Stimulated activated CD4-positive, alpha-beta T cell treated with anti-CD3 and anti-CD28 coated beads, Interleukin-4, amount 100 ng/mL, for 4 hours (primary cell): ENCODE data around the gene AGPAT3.

Experiments
- DNase-seq, 2 experiments: peaks; one replicate each; pipeline ENCODE4 v3.0.0-alpha.2; 2020

The AGPAT3 gene

GRCh38 chr21:43910460-43910859 lies 45.4 kb downstream of the AGPAT3 start:
- DNase-seq, result no peak

GRCh38 chr21:43911015-43911934 lies 46.3 kb downstream of the AGPAT3 start:
- DNase-seq, result no peak

GRCh38 chr21:43911935-43912487 lies 47.0 kb downstream of the AGPAT3 start:
- no peak for DNase-seq

- no peak for DNase-seq
Measured at GRCh38 chr21:43912500-43912899, 47.5 kb downstream of the AGPAT3 start.

GRCh38 chr21:43912910-43913309 lies 47.9 kb downstream of the AGPAT3 start:
- no peak for DNase-seq

GRCh38 chr21:43913928-43914327 lies 48.9 kb downstream of the AGPAT3 start:
- no peak for DNase-seq

- no peak for DNase-seq
Measured at GRCh38 chr21:43916076-43916475, 51.1 kb downstream of the AGPAT3 start.

GRCh38 chr21:43916691-43917514 lies 51.9 kb downstream of the AGPAT3 start:
- DNase-seq, result peak; percentile 39 to 64

- DNase-seq, result peak in 1 of 2 experiments; percentile 42
Measured at GRCh38 chr21:43917515-43918384, 52.7 kb downstream of the AGPAT3 start.

- DNase-seq, result no peak
Measured at GRCh38 chr21:43918385-43918947, 53.4 kb downstream of the AGPAT3 start.

- no peak for DNase-seq
Measured at GRCh38 chr21:43919283-43919682, 54.3 kb downstream of the AGPAT3 start.

- no peak for DNase-seq
Measured at GRCh38 chr21:43919871-43920801, 55.1 kb downstream of the AGPAT3 start.

GRCh38 chr21:43921571-43921978 lies 56.6 kb downstream of the AGPAT3 start:
- DNase-seq, result peak in 1 of 2 experiments; percentile 41

- peak; percentile 59 to 91 for DNase-seq
Measured at GRCh38 chr21:43921979-43922945, 57.2 kb downstream of the AGPAT3 start.

GRCh38 chr21:43922949-43923348 lies 57.9 kb downstream of the AGPAT3 start:
- no peak for DNase-seq

- DNase-seq, result no peak
Measured at GRCh38 chr21:43923391-43923790, 58.4 kb downstream of the AGPAT3 start.

- no peak for DNase-seq
Measured at GRCh38 chr21:43924421-43925095, 59.5 kb downstream of the AGPAT3 start.

GRCh38 chr21:43925096-43925481 lies 60.1 kb downstream of the AGPAT3 start:
- no peak for DNase-seq

- DNase-seq, result no peak
Measured at GRCh38 chr21:43925609-43926008, 60.6 kb downstream of the AGPAT3 start.
